K562 (cell line): ENCODE results near the gene ATP6V0A1. TPM values are rescaled to one million over a fixed set of nuclear protein-coding genes. Genes with fewer than 3 reads are reported as not detected.

Experiments used
- ATAC-seq: fragments of 200-7000 bp; cut with Tn5 transposase; 3 replicates; pipeline ENCODE4 v1.9.1; 2020; ENCODE audit warnings: moderate library complexity
- BruUV-seq: library from RNA; stranded (reverse); fragments of 400-500 nt; replicated peaks from 2 replicates; lab custom pipeline; 2021; lab: Mats Ljungman, UMichigan
- CTCF ChIA-PET: fragments of 300-600 bp; formaldehyde crosslinking; extraction: SDS; loops from one replicate; lab custom pipeline; 2021; ENCODE audit warnings: low intra/inter-chr PET ratio; lab: Yijun Ruan, JAX
- POLR2A ChIA-PET: fragments of 300-600, 350-650 bp; sonication (Branson Sonifier 250); formaldehyde crosslinking; extraction: SDS; loops from one replicate; lab custom pipeline; 2021; ENCODE audit warnings: antibody characterized with exemption, inconsistent platforms; lab: Yijun Ruan, JAX
- DNase-seq, 4 experiments: peaks; one replicate each; pipeline versions ENCODE4 v3.0.0 to v3.0.0-alpha.2; 2011 to 2018; ENCODE audit warnings: low spot score in 3 of 4, mixed read lengths in 3 of 4; ENCODE audit errors: extremely low read depth in 1 of 4
- FAIRE-seq: peaks from 2 replicates; lab custom pipeline; 2011; peaks lifted over from hg19 to GRCh38; lab: Jason Lieb, UNC
- H2AFZ ChIP-seq: 2 replicates; pipeline ENCODE4 v1.6.0; 2011; ENCODE audit warnings: low read depth, low read length, control low read depth, inconsistent platforms
- H3K27ac ChIP-seq: fragments of 200-600 bp; 3 replicates; pipeline ENCODE4 v1.8.0; 2011; ENCODE audit warnings: low read depth, mild to moderate bottlenecking, control low read depth, inconsistent platforms, low read length, moderate library complexity, mixed read lengths; ENCODE audit errors: extremely low read depth
- H3K27me3 ChIP-seq, 2 experiments: fragments of 300-600 bp in 1 of 2; 2 replicates in 1 of 2; 3 replicates in 1 of 2; pipeline versions ENCODE4 v1.6.0 to v1.8.0; 2011; ENCODE audit warnings: inconsistent platforms in 2 of 2, low read length in 2 of 2, mild to moderate bottlenecking in 1 of 2, mixed read lengths in 1 of 2, moderate library complexity in 1 of 2; ENCODE audit not compliant: control insufficient read depth in 2 of 2, insufficient read depth in 2 of 2
- H3K36me3 ChIP-seq: fragments of 300-600 bp; 3 replicates; pipeline ENCODE4 v1.8.0; 2011; ENCODE audit warnings: mild to moderate bottlenecking, low read length, inconsistent platforms; ENCODE audit not compliant: control insufficient read depth, insufficient read depth
- H3K4me1 ChIP-seq, 2 experiments: fragments of 200-600 bp in 1 of 2; replicated peaks in 1 of 2; 2 replicates in 1 of 2; 3 replicates in 1 of 2; pipeline versions ENCODE4 v1.5.1 to v1.8.0; 2011; ENCODE audit warnings: inconsistent platforms in 2 of 2, low read length in 2 of 2, mild to moderate bottlenecking in 1 of 2, mixed read lengths in 1 of 2, moderate library complexity in 1 of 2; ENCODE audit not compliant: control insufficient read depth in 2 of 2, insufficient read depth in 2 of 2
- H3K4me2 ChIP-seq: 2 replicates; pipeline ENCODE4 v1.6.1; 2011; ENCODE audit warnings: low read length, control low read depth, inconsistent platforms, mixed read lengths; ENCODE audit not compliant: insufficient read depth
- H3K4me3 ChIP-seq: fragments of 200-600 bp; sonication (generic), shearing (Covaris generic); 2 replicates; pipeline ENCODE4 v1.5.1; 2016; ENCODE audit warnings: control low read depth, inconsistent platforms
- H3K79me2 ChIP-seq: fragments of 200-600 bp; 3 replicates; pipeline ENCODE4 v1.8.0; 2011; ENCODE audit warnings: low read length, inconsistent platforms; ENCODE audit not compliant: control insufficient read depth, insufficient read depth
- H3K9ac ChIP-seq, 2 experiments: 2 replicates each; pipeline versions ENCODE4 v1.6.0 to v1.6.1; 2011; ENCODE audit warnings: low read depth in 2 of 2, low read length in 2 of 2, control low read depth in 1 of 2, inconsistent platforms in 1 of 2, mild to moderate bottlenecking in 1 of 2, mixed read lengths in 1 of 2; ENCODE audit not compliant: insufficient read depth in 1 of 2
- H3K9me1 ChIP-seq: one replicate; pipeline ENCODE4 v1.6.0; 2011; ENCODE audit warnings: inconsistent platforms, mild to moderate bottlenecking, low read length, moderate library complexity; ENCODE audit not compliant: control insufficient read depth, insufficient read depth
- H3K9me3 ChIP-seq: replicated peaks from 2 replicates; pipeline ENCODE4 v1.5.1; 2011; ENCODE audit warnings: low read depth, low read length, inconsistent platforms; ENCODE audit not compliant: control insufficient read depth, insufficient read depth
- H4K20me1 ChIP-seq: replicated peaks from 2 replicates; pipeline ENCODE4 v1.6.1; 2011; ENCODE audit warnings: low read length, inconsistent platforms, mixed read lengths; ENCODE audit not compliant: control insufficient read depth, insufficient read depth
- HDAC3 ChIP-seq: fragments of 450-650 bp; IDR thresholded peaks from 2 replicates; pipeline ENCODE4 v1.6.1; 2018; ENCODE audit warnings: borderline replicate concordance, mild to moderate bottlenecking, moderate library complexity; ENCODE audit not compliant: partially characterized antibody
- NFE2L1 ChIP-seq: fragments of 450-650 bp; IDR thresholded peaks from 2 replicates; pipeline ENCODE4 v1.6.1; 2016; ENCODE audit warnings: missing genetic modification characterization, low read depth, mild to moderate bottlenecking, missing compliant biosample characterization, moderate library complexity, borderline replicate concordance
- POLR2A ChIP-seq: fragments of 450-650 bp; conservative IDR thresholded peaks from 2 replicates; pipeline ENCODE4 v1.6.1; 2016
- POLR2G ChIP-seq: fragments of 200-400 bp; formaldehyde crosslinking; IDR thresholded peaks from 2 replicates; pipeline ENCODE4 v1.6.1; 2017; ENCODE audit warnings: low read depth, mild to moderate bottlenecking, antibody characterized with exemption, low read length, moderate library complexity
- WGBS: fragments of 100-300 bp; shearing (Covaris generic); methylation state at CpG from one replicate; pipeline ENCODE4 v1.1.6; 2016; ENCODE audit warnings: low coverage, mixed read lengths; ENCODE audit not compliant: insufficient coverage; ENCODE audit errors: missing lambda C conversion rate; 5-methylcytosine and 5-hydroxymethylcytosine counted together
- in situ Hi-C: fragments of 300-500 bp; cut with MboI; formaldehyde crosslinking; loops from 4 replicates; pipeline ENCODE4 v1.15.0; 2018; ENCODE audit warnings: inconsistent platforms, mixed read lengths
- intact Hi-C: fragments of 100-400 bp; cut with micrococcal nuclease; formaldehyde crosslinking; loops from 2 replicates; pipeline ENCODE4 v1.14.2; 2022
- polyA plus RNA-seq, 8 experiments: library from polyadenylated mRNA; depleted of rRNA in 4 of 8; stranded (reverse) in 5 of 8; unstranded in 3 of 8; fragments of >200 nt; fragmentation: Nextera tagmentation in 2 of 8; fragmentation: Illumina TruSeq in 1 of 8; extraction: Ambion mirVana in 2 of 8; extraction: Trizol in 1 of 8; gene quantifications; 2 replicates each; pipeline versions ENCODE4 v1.2.1 to v1.2.3, GENCODE V29; 2011 to 2014; ENCODE audit warnings: inconsistent platforms in 1 of 8, missing spikeins in 1 of 8
- total RNA-seq, 7 experiments: library from RNA; depleted of rRNA in 6 of 7; stranded (reverse); fragments of >200 nt in 6 of 7; fragmentation: Illumina TruSeq in 2 of 7; extraction: Trizol in 2 of 7; gene quantifications; 2 replicates each; pipeline versions ENCODE4 v1.2.1 to v1.2.3, GENCODE V29; 2011 to 2021; ENCODE audit warnings: low replicate concordance in 1 of 7

ATP6V0A1 gene
- total and polyA plus RNA-seq, 9 of the 15 experiments (the other 6 are each of a cell fraction or from before 2014, with no cell fraction given), result 11.8 to 158 (median 75.5) TPM

DNA sequence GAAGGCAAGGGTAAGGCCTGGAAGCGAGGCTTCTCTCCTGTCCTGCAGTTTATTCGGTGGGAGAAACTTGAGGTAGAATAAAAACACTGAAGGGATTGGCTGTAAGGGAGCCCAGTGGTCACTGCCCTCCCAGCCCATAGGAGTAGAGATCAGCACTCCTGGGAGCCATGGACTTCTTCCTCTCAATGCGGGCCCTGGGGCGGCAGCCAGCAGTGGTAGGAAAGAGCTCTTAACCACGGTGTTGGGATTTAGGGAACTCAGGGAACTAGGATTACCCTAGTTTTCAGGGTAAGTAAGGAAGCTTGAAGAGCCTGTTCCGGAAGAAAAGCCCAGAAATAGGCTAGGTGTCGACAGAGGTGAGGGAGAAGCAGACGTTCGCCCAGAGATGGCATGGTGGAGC lies 53.6 kb downstream of the ATP6V0A1 start:
- Histone ChIP-seq H4K20me1 (no peaks in the 10 kb centered on the region; the same call in 1 of the 2 replicates), H2AFZ (no peak overlapping the region), H3K79me2 (peaks cover 3% of the 10 kb centered on the region; the same call in 1 of the 3 replicates), H3K36me3 (peaks cover 89% of the 10 kb centered on the region), H3K9ac (no peak overlapping the region), H3K9me1 (no peaks in the 10 kb centered on the region), H3K27ac (no peak overlapping the region; the same call in 2 of the 3 replicates), H3K4me2 (no peak overlapping the region), H3K27me3 (no peaks in the 10 kb centered on the region), H3K4me3 (no peak overlapping the region), H3K4me1 (peaks cover 16 to 20% of the 10 kb centered on the region in 2 experiments), H3K9me3 (no peaks in the 10 kb centered on the region)
- in situ Hi-C loops, result no loop called here
- CTCF ChIA-PET, result no interaction called here
- WGBS, result 90% methylated on average over 9 of the region's 9 CpGs
- BruUV-seq, result no TSS peak
- DNase-seq (peak in 1 of 4 experiments; percentile 6), FAIRE-seq (no peak), ATAC-seq (no peak)
- POLR2A ChIA-PET, result interaction anchor here (0.6 to 2.9 kb wide), 3 partner anchors 8 to 95 kb away, joined by 3 to 9 read pairs (median 9); no protein-coding TSS in a partner anchor
- intact Hi-C loops, result no loop called here
- TF ChIP-seq POLR2A (0 out of 2 replicates have a peak, but pooled peaks have one; percentile 6), HDAC3 (no peak)

DNA sequence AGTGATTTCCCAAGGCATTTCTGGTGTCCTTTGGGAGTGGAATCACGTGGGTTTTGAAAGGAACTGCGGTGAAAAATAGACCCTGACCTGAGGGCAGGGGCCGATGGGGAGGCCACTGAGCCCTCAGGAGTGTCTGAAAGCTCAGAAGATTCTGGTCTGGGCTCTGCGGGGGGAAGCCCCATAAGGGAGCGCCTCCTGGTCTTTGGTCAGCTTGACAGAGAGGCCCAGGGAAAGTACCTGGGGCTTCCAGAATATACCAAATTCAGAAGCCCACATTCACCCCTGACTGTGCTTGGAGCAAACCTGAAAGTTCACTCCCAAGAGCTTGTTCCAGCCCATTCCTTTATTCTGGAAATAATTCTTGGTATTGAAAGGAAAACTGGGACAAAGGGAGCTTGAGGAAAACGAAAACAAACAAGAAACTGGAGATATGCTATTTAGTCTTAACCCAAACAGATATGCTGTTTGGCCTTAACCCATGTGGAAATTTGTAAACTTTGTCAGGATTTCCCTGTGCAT lies 54.1 kb downstream of the ATP6V0A1 start:
- TF ChIP-seq NFE2L1 (tag) (no peak), POLR2G (peak; percentile 8; the same call in 1 of the 2 replicates)
- H3K9me3 ChIP-seq, result no peaks in the 10 kb centered on the region

More for the DNA sequence above, 54.1 kb downstream of the ATP6V0A1 start:
- Histone ChIP-seq H3K27me3 (no peaks in the 10 kb centered on the region), H4K20me1 (no peaks in the 10 kb centered on the region; the same call in 1 of the 2 replicates), H3K9ac (peak overlapping the region in 1 of 2 experiments; percentile 8; a peak in 1 of 4 replicates), H3K4me1 (peaks cover 21 to 24% of the 10 kb centered on the region in 2 experiments), H3K27ac (no peak overlapping the region; the same call in 2 of the 3 replicates), H3K36me3 (peaks cover 88% of the 10 kb centered on the region), H3K4me3 (no peak overlapping the region), H2AFZ (no peak overlapping the region), H3K4me2 (no peak overlapping the region), H3K9me1 (peaks cover 2% of the 10 kb centered on the region), H3K79me2 (peaks cover 6% of the 10 kb centered on the region; the same call in 1 of the 3 replicates)
- CTCF ChIA-PET, result no interaction called here
- POLR2A ChIA-PET, result interaction anchor here (0.6 to 2.9 kb wide), 3 partner anchors 19 to 96 kb away, joined by 3 to 9 read pairs (median 3); no protein-coding TSS in a partner anchor
- in situ Hi-C loops (no loop called here), intact Hi-C loops (no loop called here)
- FAIRE-seq, result no peak
- no TSS peak for BruUV-seq
- no peak for DNase-seq
- no peak for ATAC-seq
- WGBS, result 83% methylated on average over 6 of the region's 6 CpGs
